GM13976 (cell line): ENCODE results near the gene HOGA1.
A peak's percentile ranks its signal among the peaks of the same experiment; 100 is the strongest.
"Not testable (repeated sequence)": the region's sequence is repeated elsewhere in the genome, so short reads cannot be mapped to it uniquely, and the experiment has no call there.

Experiments
- DNase-seq: peaks from one replicate; pipeline ENCODE4 v3.0.0; 2012; ENCODE audit warnings: low spot score
- CTCF ChIP-seq: IDR thresholded peaks from 2 replicates; pipeline ENCODE4 v1.5.1; 2012; ENCODE audit warnings: borderline replicate concordance, mild to moderate bottlenecking; ENCODE audit not compliant: insufficient read depth; ENCODE audit errors: extremely low read depth, missing control alignments, control extremely low read depth
- in situ Hi-C: fragments of 300-500 bp; cut with MboI; formaldehyde crosslinking; loops from one replicate; pipeline ENCODE4 v1.12.0; 2022; ENCODE audit warnings: low sequenced_read_pairs, mixed read lengths, inconsistent platforms; ENCODE audit not compliant: unreplicated experiment

Gene HOGA1

GRCh38 chr10:97571622-97572021 is 12.6 kb upstream of the HOGA1 start:
- TF ChIP-seq CTCF = no peak
- DNase-seq = no peak
- in situ Hi-C loops = no loop called here

- TF ChIP-seq CTCF = peak; percentile 66
- DNase-seq = peak; percentile 88
- in situ Hi-C loops = no loop called here
These were observed 11.8 kb upstream of the HOGA1 start, which contains the start of gene ANKRD2 for GRCh38 chr10:97572214-97572989. Gene ANKRD2, plus strand, starts transcription at chr10:97572779. Its CDS starts 10 bp downstream, at chr10:97572789.

- in situ Hi-C loops = no loop called here
These were observed 11.2 kb upstream of the HOGA1 start for GRCh38 chr10:97573021-97573420.

GRCh38 chr10:97573672-97574071 is 10.5 kb upstream of the HOGA1 start:
- no peak for DNase-seq
- TF ChIP-seq CTCF = no peak
- in situ Hi-C loops = no loop called here

More at GRCh38 chr10:97573021-97573420, 11.2 kb upstream of the HOGA1 start:
- DNase-seq = no peak
- no peak for TF ChIP-seq CTCF

- TF ChIP-seq CTCF = no peak
- in situ Hi-C loops = no loop called here
- no peak for DNase-seq
These were observed 9.6 kb upstream of the HOGA1 start for GRCh38 chr10:97574374-97575126.

GRCh38 chr10:97575127-97575668 is 9.0 kb upstream of the HOGA1 start:
- no peak for TF ChIP-seq CTCF
- in situ Hi-C loops = no loop called here
- DNase-seq = no peak

- DNase-seq, in situ Hi-C loops: not testable (repeated sequence)
These were observed 7.7 kb upstream of the HOGA1 start for GRCh38 chr10:97576487-97576886.
